HEK293 (cell line): ENCODE data around the gene RRP1.

Experiments
- CTCF ChIP-seq: fragments of 450-650 bp; formaldehyde crosslinking; IDR thresholded peaks from 2 replicates; pipeline ENCODE4 v1.5.1; 2016; ENCODE audit warnings: missing biosample characterization, missing genetic modification characterization
- MZF1 ChIP-seq: fragments of 450-650 bp; formaldehyde crosslinking; IDR thresholded peaks from 2 replicates; pipeline ENCODE4 v1.5.1; 2017; ENCODE audit warnings: missing biosample characterization, missing genetic modification characterization, borderline replicate concordance
- ZNF311 ChIP-seq: fragments of 450-650 bp; formaldehyde crosslinking; IDR thresholded peaks from 2 replicates; pipeline ENCODE4 v1.5.1; 2017; ENCODE audit warnings: missing biosample characterization, missing genetic modification characterization, borderline replicate concordance
- ZNF621 ChIP-seq: fragments of 450-650 bp; formaldehyde crosslinking; IDR thresholded peaks from 2 replicates; pipeline ENCODE4 v1.5.1; 2017; ENCODE audit warnings: missing biosample characterization, missing genetic modification characterization

GRCh38 chr21:43825242-43825935 lies 36.0 kb downstream of the RRP1 start:
- TF ChIP-seq MZF1 (tag by site-specific recombination) (no peak), ZNF621 (tag by site-specific recombination) (no peak), ZNF311 (tag by site-specific recombination) (no peak), CTCF (tag by site-specific recombination) (no peak)
